HuH-7 (cell line): ENCODE data around the gene IFNA14.
"Not testable (repeated sequence)": the region's sequence is repeated elsewhere in the genome, so short reads cannot be mapped to it uniquely, and the experiment has no call there.

Source experiments
- DNase-seq: peaks from one replicate; pipeline ENCODE4 v3.0.0; 2011; ENCODE audit warnings: low spot score

The IFNA14 gene

GRCh38 chr9:21213411-21214326 is 26.1 kb downstream of the IFNA14 start:
- not testable (repeated sequence) for DNase-seq

GRCh38 chr9:21212160-21212559 is 27.6 kb downstream of the IFNA14 start:
- not testable (repeated sequence) for DNase-seq

DNA sequence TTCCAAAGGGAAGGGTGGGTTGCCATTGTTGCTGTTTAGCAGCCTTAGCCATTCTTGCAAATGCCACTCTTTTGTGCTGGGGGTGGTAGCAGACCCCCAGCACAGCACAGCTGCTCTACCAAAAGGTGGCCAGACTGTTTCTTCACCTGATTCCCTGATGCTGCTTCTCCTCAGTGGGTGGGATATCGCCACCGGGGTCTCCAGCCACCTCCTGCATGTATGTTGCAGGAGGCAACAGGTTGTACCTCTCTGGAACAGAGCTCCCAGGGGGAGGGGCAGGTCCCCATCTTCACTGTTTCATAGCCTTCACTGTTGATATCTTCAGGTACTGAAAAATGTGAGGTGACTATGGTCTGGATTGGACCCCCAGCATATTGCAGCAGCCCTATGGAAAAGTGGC is 29.0 kb downstream of the IFNA14 start:
- not testable (repeated sequence) for DNase-seq

DNA sequence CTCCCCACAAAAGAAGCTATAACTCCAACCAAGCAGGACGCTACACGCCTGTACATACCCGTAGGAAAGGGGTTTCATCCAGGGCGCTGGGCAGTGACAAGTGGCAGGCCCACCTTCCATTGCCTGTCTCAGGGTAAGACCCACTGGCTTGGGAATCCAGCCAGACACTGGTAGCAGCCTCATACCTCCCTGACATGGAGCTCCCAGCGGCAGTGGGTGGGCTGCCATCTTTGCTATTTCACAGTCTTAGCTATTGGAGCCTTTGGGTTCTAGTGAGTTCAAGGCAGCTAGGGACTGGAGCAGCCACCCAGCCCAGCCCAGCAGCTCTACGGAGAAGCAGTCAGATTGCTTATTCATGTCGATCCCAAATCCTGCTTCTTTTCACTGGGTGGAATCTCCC is 29.5 kb downstream of the IFNA14 start:
- no peak for DNase-seq

DNA sequence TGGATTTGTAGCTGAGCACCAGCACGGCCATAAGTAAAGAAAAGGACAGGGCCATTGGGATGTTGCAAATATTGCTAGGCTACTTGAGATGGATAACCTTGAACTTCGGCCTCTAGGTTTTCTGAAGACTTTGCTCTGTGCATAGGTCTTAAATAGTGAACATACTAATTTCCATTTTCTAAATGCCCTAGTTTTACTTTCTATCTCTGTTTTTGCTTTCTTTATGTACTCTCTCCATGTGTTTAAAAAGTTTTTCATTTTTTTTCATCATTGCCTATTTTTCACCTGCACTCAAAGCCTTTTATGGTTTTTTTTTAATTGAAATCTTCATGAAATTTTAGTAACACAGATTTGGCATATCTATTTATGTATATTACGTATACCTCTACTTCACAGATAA is 32.8 kb downstream of the IFNA14 start, which contains the start of gene IFNA10:
Gene IFNA10, minus strand, starts transcription at position 101 of the 400 bp plus-strand sequence. Its CDS starts 46 bp downstream, at position 55.
- not testable (repeated sequence) for DNase-seq

DNA sequence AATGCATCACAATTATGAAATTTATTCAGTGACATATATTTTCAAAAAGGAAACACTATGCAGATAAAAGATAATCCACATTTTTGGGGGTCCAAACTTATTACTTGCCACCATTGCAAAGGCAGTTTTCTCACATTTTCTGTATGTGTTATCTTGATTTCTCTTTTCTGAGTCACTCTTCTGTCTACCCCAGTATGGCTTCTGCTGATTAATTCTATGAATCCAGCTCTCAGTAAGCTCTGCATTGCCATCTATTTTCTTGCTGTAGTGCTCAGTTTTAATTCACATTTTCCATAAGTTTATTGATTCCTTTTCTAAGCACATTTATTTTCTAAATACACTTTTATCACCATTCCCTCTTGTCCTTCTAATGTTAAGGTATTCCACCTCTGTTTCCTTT is 34.6 kb downstream of the IFNA14 start:
- DNase-seq, result no peak

GRCh38 chr9:21202105-21202504 is 37.7 kb downstream of the IFNA14 start, which contains the start of gene IFNA7:
Gene IFNA7 (minus strand): TSS chr9:21202205. CDS start chr9:21202165, 40 bp downstream.
- not testable (repeated sequence) for DNase-seq

DNA sequence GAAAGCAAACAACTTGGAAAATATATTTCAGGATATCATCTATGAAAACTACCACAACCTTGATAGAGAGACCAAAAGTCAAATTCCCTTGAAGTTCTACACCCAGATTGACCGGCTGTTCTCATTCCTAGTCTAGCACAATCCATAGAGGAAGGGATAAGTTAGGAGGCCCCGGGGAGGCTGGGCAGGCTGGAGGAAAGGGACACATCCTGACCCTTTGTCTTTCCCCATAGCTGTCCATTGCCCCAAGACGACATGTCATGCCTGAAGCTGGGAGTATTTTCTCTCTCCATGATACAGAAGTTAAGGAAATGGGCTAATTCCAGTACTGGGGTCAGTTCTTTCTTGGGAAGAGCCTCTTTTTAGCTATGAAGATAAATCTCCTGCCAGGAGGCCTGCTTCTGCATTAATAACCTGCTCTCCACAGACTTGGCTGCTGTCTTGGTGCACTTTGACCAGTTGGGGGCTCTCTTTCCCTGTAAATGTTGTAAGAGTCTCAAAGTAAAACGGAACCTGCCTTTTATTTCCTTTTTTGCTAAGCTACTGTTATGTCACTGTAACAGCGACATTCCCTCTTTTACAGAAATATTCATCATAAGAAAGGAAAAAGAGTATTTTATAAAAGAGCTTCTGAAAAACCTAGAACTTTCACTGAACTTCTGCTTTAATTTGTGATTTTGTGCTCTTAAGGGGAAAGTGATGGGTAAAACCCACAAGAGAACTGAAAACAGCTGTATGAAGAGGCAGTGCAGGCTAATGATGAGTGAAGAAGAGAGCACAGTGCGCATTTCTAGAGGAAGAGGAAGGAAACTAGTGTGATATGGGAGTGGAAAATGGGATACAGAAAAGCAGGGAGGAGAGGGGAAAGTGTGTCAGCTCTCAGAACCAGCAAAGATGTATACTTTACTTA is 44.7 kb downstream of the IFNA14 start:
- not testable (repeated sequence) for DNase-seq
